GM19023 (cell line): Measurements from ENCODE around the gene FURIN.
"Not testable (repeated sequence)": the region's sequence is repeated elsewhere in the genome, so short reads cannot be mapped to it uniquely, and the experiment has no call there.

Experiments used
- ATAC-seq: cut with Tn5 transposase; IDR thresholded peaks from one replicate; pipeline ENCODE4 v1.9.1; 2021; ENCODE audit warnings: mild to moderate bottlenecking, moderate library complexity; ENCODE audit not compliant: unreplicated experiment

Gene FURIN

GRCh38 chr15:90868261-90868689 lies at the start of gene FURIN:
Gene FURIN (plus strand): TSS chr15:90868588. CDS start chr15:90875741, 7,153 bp downstream.
- no peak for ATAC-seq

- ATAC-seq, result no peak
Observed at GRCh38 chr15:90819390-90819789, 49.0 kb upstream of the FURIN start.

GRCh38 chr15:90819850-90820249 lies 48.5 kb upstream of the FURIN start:
- ATAC-seq, result no peak

GRCh38 chr15:90820481-90820880 lies 47.9 kb upstream of the FURIN start:
- ATAC-seq, result no peak

- no peak for ATAC-seq
Observed at GRCh38 chr15:90822204-90822955, 46.0 kb upstream of the FURIN start.

GRCh38 chr15:90823455-90823974 lies 44.9 kb upstream of the FURIN start:
- no peak for ATAC-seq

- not testable (repeated sequence) for ATAC-seq
Observed at GRCh38 chr15:90825115-90825899, 43.1 kb upstream of the FURIN start.

GRCh38 chr15:90826206-90826885 lies 42.0 kb upstream of the FURIN start:
- ATAC-seq, result not testable (repeated sequence)

GRCh38 chr15:90826886-90827435 lies 41.4 kb upstream of the FURIN start:
- no peak for ATAC-seq

- ATAC-seq, result no peak
Observed at GRCh38 chr15:90828111-90828510, 40.3 kb upstream of the FURIN start.

GRCh38 chr15:90829126-90829525 lies 39.3 kb upstream of the FURIN start:
- no peak for ATAC-seq

- no peak for ATAC-seq
Observed at GRCh38 chr15:90829942-90830440, 38.4 kb upstream of the FURIN start.

- no peak for ATAC-seq
Observed at GRCh38 chr15:90834626-90835025, 33.8 kb upstream of the FURIN start.

GRCh38 chr15:90836296-90836871 lies 32.0 kb upstream of the FURIN start:
- ATAC-seq, result no peak

GRCh38 chr15:90837094-90837493 lies 31.3 kb upstream of the FURIN start:
- ATAC-seq, result no peak

GRCh38 chr15:90838139-90838538 lies 30.2 kb upstream of the FURIN start:
- ATAC-seq, result no peak

GRCh38 chr15:90838544-90838943 lies 29.8 kb upstream of the FURIN start:
- no peak for ATAC-seq

GRCh38 chr15:90839187-90840071 lies 29.0 kb upstream of the FURIN start:
- ATAC-seq, result peak; percentile 88

- no peak for ATAC-seq
Observed at GRCh38 chr15:90840157-90840855, 28.1 kb upstream of the FURIN start.
